NOMO-1 treated with DMSO at 0.1 percent for 48 hours (cell line): ENCODE results near the gene CENPE.

Source experiments
- DNase-seq: peaks from one replicate; lab custom pipeline; 2025; ENCODE audit not compliant: unreplicated experiment; lab: John Stamatoyannopoulos, UW

The CENPE gene

DNA sequence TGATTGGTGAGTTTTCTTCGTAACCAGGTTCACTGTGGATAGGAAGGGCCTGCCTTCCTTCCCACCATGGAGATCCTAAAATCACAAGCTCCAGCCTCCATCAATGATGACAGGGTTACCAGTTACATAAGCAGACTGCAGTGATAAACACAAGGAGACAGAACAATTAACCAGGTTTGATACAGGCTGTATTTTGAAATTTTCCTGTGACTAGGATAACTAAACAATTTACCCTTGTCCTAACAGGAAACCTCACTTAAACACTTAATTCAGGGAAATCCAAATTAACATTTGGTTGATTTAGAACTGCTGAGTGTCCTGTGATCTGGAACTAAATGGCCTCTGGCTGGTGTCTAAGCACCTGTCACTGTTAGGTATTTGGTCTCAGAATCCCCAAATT lies 118.5 kb downstream of the CENPE start:
- DNase-seq, result no peak

DNA sequence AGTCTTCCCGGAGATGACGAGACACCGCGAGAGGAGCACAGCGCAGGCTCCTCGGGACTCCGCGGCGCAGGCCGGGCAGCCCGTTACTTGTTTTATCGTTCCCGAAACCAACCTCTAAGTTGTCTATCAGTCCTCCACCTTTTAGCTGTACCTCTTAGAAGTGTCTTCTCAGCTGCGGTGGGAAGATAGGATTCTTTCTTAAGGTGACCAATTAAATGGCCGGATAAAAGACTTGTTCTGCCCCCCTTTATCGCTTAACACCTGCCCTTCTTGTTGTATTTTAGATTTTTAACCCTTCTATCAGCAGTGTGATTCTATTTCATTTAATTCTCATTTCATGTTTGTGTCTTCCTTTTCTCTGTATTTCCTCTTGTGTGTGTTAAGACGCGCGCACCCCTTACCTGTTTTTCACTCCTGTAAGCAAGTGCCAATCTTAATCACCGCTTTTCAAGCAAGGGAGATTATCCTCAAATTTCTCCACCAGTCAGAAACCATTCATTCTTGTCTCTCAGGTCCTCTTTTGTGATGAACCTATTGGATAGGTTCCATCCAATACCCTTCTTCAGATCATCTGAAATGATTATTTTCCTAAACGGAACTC lies 121.3 kb downstream of the CENPE start, which contains the start of gene SLC9B2:
TSS of gene SLC9B2 (minus strand) at position 15 of the 601 bp plus-strand sequence. CDS start 9,211 bp downstream, outside the sequence.
- peak; percentile 6 for DNase-seq

DNA sequence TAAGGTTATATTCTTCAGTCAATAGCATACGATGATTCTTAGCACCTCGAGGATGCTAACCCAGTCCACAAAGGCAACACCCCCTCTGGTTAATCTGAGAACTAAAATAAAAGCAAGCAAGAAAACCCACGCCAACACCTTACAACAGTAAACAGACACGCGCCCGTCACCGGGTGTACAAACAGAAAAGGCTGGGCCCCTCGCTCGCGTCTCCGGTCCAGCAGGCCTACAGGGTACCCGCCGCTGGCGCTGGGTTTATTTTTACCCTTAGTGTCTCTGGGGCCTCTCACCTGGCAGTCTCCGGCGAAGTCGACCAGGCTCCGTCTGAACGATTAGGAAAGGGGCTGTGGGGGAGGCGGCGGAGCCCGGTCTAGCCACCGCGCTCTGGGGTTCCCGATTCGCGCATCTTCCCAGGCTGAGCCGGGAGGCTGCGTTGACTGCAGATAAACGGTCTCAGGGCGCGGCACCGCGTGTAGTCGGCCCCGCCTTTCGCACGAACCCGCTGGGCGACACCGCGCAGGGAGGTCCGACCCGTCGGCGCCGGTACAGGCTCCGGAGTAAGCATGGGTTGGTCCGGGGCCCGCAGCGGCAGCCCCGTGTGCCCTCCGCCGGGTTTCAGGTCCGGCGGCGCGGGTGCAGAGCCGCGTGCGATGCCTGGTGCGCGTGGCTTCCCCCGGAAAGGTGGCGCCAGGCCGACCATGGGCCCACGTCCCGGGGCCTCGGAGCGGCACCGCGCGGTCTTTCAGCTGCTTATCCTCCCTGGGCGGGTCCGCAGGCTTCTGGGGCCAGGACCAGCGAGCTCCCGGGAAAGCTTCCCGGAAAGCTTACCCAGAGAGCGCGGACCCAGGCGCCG lies 122.0 kb downstream of the CENPE start:
- DNase-seq, result peak; percentile 30

DNA sequence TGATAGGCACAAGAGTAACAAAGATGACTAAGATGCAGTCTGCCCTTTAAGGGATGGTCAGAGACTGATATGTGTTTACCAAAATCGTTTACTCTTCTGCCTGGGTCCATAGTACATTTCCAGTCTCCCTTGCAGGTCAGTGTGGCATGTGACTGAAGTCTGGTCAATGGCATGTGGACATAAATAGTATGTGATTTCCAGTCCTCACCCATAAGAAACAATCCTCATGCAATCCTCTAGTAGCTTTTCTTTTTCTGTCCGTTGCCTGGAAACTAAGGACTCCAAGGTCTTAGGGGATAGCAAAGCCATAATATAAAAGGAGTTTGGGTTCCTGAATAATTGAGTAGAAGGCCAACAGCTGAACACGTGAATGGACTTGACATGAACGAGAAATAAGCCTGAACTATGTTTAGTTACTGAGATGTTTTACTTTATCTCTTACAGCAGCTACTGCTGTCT lies 122.7 kb downstream of the CENPE start:
- DNase-seq, result no peak

DNA sequence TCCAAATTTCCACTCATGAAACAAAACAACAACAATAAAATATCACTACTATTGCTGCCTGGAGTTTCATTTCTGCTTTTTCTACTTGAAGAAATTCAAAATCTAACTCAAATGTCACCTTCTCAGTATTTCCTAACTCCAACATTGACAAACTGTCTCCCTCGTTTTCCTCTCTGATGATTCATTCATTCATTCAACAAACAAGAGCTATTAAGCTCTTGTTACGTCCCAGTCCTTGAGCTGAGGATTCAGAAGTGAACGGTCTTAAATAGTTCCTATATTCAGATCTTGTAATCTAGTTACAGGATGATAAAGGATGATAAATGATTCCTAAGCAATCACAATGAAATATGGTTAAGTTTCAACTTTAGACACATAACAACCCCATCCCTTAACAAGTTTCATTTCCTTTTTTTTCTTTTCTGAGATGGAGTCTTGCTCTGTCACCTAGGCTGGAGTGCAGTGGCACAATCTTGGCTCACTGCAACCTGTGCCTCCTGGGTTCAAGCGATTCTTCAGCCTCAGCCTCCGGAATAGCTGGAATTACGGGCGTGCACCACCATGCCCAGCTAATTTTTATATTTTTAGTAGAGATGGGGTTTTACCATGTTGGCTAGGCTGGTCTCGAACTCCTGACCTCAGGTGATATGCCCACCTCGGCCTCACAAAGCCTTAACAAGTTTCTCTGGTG lies 123.3 kb downstream of the CENPE start:
- peak; percentile 93 for DNase-seq

DNA sequence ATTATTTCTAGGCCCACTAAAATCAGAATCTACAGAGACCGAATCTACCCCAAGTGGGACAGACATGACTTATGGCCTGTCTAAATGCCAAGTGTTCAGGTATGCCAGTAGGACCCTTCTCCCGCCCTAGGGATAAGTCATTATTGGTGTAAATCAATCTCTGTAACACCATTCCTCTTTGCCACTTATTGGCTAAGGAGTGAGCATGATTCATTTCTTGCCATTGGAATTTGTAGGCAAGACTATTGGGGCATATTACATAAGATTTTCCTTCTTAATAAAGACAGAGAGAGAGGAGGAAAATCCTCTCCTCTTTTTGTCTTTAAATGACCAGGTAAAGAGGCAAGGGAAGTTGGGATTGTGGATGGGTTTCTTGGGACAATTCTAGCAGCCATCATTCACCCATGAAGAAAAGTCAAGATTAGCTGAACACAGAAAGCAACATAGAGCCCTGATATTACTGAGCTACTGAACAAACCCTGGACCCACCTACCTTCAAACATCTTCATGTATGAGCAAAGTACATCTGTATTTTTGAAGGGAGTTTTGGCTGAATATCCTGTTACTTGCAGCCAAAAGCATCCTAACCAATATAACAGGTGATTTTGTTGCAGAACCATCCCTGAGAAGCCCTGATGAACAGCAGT lies 124.2 kb downstream of the CENPE start:
- no peak for DNase-seq

DNA sequence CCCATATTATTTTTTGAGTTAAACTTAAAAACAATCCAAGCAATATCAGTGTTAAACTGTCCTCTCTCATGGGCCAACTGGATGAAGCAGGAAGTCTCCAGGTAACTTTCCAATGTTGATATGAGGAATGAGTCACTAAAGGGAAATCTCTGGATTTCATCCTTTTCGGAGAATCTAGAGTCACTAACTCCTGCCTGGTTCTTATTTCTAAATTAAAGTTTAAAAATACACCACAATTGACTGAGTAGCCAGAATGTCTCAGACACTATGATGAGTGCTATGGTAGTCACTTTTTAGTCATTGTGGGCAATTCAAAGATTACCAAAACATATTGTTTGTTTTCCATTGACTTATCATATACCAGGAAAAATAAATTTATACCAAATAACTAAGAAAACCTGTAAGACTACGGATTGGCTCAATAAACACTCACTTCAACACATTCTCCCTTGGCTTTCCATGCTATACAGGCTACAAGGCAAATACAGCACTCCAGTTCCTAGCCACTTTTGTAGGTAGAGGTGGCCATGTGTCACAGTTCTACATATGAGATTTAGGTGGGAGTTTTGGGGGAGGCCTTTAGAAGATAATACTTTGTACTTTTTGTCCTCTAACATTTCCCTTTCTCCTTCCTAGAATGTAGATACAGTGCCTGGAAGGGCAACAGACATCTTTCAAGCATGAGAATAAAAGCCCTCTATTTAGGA lies 130.1 kb downstream of the CENPE start:
- DNase-seq, result no peak

DNA sequence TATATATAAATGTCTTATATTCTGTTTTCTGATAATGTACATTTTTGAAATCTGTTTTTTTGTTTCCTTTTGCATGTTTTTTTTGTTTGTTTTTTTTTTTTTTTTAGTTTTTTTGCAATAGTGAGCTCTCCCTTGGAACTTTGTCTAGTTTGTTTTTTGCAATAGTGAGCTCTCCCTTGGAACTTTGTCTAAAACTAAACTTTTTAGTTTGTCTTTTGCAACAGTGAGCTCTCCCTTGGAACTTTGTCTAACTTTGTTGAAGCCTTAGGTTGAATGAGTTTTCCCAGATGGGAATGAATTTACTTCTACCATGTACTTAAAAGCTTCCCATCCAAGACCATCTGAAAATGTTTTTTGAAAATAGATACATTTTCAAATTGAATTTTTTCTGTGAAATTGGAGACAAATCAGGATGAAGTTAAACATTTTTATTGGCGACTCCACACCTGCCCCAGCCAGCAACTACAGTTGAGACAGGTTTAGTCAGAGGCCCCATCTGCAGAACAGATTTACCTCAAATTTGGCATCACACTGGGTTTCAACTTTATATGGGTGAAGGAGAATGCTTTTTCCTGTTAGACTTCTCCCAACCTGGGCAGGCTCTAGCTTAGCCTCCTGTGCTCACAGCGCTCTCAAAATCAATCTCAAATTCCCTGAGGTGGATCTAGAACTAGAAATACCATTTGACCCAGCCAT lies 137.5 kb downstream of the CENPE start:
- DNase-seq, result no peak
